GM12892 (cell line): ENCODE data around the gene PET100.
"Not testable (repeated sequence)": the region's sequence is repeated elsewhere in the genome, so short reads cannot be mapped to it uniquely, and the experiment has no call there.

Experiments used
- DNase-seq: peaks from one replicate; pipeline ENCODE4 v3.0.0; 2011; ENCODE audit not compliant: insufficient read length
- FAIRE-seq: peaks from 2 replicates; lab custom pipeline; 2011; peaks lifted over from hg19 to GRCh38; lab: Jason Lieb, UNC
- POLR2A ChIP-seq: IDR thresholded peaks from 2 replicates; pipeline ENCODE4 v1.6.1; 2011; ENCODE audit warnings: low read depth, low read length, control low read depth
- POLR2AphosphoS5 ChIP-seq: IDR thresholded peaks from 2 replicates; pipeline ENCODE4 v1.6.1; 2011; ENCODE audit warnings: low read depth, low read length, control low read depth
- TAF1 ChIP-seq: IDR thresholded peaks from 2 replicates; pipeline ENCODE4 v1.6.1; 2011; ENCODE audit warnings: low read depth, mild to moderate bottlenecking, control low read depth, low read length, borderline replicate concordance

Gene PET100

DNA sequence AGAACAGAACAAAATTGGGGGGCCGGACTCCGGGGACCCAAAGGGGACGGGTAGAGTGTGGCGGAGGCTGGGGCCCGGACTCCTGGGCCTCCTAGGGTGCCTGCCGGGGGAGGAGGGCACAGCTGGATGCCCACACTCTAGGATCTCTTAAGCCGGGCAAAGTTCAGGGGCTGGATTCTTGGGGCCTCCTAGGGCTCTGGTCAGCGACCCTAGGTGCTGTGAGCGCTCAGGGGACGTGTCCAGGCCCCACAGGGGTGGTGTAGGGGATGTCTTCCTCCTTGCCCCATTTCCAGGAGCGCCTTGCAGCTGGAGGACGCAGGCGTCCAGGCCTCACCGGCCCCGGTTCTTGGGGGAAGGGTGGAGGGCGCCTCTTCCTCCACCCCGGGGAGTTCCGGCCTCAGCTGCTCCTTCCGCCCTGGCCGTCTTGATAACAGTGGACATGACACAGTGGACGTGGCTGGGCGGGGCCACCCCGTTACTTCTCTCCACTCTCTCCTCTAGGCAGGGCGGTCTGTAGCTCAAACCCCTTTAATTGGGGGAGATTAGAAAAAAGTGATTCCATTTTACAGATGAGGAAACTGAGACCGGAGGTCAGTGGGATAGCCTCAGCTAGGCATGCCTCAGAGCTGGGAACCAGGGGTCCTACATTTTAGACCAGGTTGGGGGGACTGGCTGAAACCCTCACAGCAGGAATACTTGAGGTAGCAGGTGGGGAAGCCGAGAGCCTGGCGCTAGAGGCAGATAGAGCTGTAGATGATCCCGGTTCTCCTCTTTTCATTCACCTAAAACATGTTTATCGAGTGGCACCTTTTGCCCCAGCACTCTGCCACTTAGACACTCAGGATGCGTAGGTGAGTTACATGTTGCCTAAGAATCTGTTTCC, 8.0 kb downstream of the PET100 start:
- peak; percentile 78 for FAIRE-seq
- no peak; the same call in 1 of the 2 replicates for TF ChIP-seq POLR2AphosphoS5
- TF ChIP-seq TAF1, result no peak
- TF ChIP-seq POLR2A, result no peak
- DNase-seq, result no peak

DNA sequence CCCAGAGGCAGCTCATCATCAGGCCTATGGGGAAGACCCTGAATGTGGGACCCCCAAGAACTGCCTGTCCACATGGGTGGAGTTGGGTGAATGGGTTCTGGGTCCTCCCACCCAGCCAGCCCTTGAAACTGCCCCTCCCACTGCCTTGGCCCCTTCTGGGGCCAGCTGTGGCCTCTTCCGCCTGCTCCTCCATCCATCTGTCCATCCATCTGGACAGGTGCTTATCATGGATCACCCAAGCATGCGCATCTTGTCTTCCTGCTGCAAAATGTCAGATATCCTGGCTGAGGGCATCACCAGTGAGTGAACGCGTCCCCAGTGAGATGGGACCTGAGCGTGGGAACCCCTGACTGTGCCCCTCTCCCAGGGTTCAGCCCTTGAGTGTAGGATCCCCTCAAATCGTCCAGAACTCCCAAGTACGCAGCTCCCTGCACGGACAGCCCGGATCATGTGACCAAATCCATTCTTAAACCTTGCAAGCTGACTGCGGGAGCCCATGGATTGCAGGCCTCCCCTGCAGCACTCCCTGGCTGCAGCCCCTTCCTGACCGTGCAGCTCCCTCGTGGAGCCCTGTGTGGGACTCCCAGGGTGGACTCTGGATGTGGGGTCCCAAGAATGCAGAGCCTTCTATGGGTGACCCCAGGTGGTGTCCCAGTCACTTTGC, 9.3 kb downstream of the PET100 start:
- no peak for FAIRE-seq
- DNase-seq, result no peak
- TF ChIP-seq TAF1, result no peak
- TF ChIP-seq POLR2AphosphoS5, result 0 out of 2 replicates have a peak, but pooled peaks have one; percentile 18

GRCh38 chr19:7639863-7640348, 10.3 kb downstream of the PET100 start:
- DNase-seq (no peak), FAIRE-seq (peak; percentile 87)
- TF ChIP-seq TAF1 (no peak), POLR2A (no peak), POLR2AphosphoS5 (peak; percentile 52; the same call in 1 of the 2 replicates)

- no peak for FAIRE-seq
- no peak for DNase-seq
- no peak for TF ChIP-seq POLR2A
- no peak for TF ChIP-seq POLR2AphosphoS5
- no peak for TF ChIP-seq TAF1
These were observed 11.2 kb downstream of the PET100 start for GRCh38 chr19:7640803-7641202.

DNA sequence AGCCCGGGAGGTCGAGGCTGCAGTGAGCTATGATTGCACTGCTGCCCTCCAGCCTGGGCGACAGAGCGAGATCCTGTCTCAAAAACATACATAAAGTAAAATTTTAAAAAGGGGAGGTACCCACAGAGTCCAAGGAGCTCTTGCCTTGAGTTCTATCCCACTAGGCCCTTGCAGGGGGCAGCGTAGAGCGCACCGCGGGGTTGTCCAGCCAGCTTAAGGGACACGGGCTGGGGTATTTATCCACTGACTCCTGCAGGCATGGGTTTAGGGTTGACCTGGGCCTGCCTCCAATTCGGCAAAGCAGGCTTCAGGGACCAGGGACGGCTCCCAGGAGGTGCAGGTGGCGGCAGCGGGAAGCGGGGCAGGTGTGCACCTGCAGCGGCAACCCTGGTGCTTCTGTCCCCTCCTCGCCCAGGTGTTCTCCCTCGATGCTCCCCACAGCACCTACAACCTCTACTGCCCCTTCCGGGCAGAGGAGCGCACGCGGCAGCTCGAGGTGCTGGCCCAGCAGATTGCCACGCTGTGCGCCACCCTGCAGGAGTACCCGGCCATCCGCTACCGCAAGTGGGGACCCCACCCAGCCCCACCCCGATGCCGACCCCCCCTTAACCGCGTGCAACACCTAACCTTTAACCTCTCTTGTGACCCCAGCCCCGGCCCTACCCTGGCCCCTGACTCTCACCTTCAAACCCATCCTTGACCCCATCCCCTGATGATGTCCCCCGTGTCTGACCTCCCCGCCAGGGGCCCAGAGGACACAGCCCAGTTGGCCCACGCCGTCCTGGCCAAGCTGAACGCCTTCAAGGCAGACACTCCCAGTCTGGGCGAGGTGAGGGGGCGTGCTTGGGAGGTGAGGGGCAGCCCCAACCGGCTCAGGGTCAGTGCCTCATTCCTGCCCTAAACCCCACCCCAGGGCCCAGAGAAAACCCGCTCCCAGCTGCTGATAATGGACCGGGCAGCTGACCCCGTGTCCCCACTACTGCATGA, 12.0 kb downstream of the PET100 start:
- DNase-seq (no peak), FAIRE-seq (no peak)
- TF ChIP-seq TAF1 (no peak), POLR2AphosphoS5 (no peak), POLR2A (no peak)

GRCh38 chr19:7642295-7643030, 12.9 kb downstream of the PET100 start:
- no peak for DNase-seq
- TF ChIP-seq TAF1 (no peak), POLR2AphosphoS5 (no peak), POLR2A (no peak)
- FAIRE-seq, result no peak

DNA sequence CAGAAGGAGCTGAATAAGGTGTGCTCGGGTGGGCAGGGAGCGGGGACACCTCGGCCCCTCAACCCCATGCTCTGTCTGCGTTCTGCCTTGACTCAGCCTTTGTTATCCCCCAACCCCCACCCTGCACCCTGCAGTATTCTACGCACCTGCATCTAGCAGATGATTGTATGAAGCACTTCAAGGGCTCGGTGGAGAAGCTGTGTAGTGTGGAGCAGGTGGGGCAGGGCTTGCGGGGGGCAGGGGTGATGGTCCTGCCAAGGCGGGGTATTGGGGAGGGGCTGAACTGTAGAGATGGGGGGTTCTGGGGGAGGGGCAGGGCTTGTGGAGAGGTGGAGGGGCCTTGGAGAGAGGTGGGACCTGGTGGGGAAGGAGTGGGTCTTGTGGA, 13.4 kb downstream of the PET100 start:
- FAIRE-seq (no peak), DNase-seq (no peak)
- TF ChIP-seq POLR2AphosphoS5 (no peak), TAF1 (no peak), POLR2A (no peak)

GRCh38 chr19:7643629-7644549, 14.3 kb downstream of the PET100 start:
- not testable (repeated sequence) for FAIRE-seq, DNase-seq

GRCh38 chr19:7644550-7644877, 14.9 kb downstream of the PET100 start:
- TF ChIP-seq TAF1 (no peak), POLR2AphosphoS5 (no peak), POLR2A (no peak)

DNA sequence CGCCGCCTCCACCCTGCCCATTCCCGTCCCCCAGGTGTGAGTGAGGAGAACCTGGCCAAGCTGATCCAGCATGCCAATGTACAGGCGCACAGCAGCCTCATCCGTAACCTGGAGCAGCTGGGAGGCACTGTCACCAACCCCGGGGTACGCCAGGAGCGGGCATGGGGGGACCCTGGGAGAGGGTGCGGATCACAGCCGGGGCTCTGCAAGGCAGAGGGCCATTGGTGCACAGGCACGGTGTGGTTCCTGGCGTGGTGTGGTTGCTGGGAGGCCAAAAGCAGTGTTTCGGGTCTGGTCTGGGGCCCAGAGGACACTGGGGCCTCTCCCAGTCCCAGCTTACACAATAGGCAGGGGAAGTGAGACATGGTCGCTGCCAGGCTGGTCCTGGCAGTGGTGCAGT, 15.6 kb downstream of the PET100 start:
- FAIRE-seq, result no peak
- TF ChIP-seq POLR2AphosphoS5 (no peak), TAF1 (no peak), POLR2A (0 out of 2 replicates have a peak, but pooled peaks have one; percentile 29)

More at GRCh38 chr19:7644550-7644877, 14.9 kb downstream of the PET100 start:
- DNase-seq (no peak), FAIRE-seq (no peak)

More for the DNA sequence above, 15.6 kb downstream of the PET100 start:
- DNase-seq, result no peak
